K562 (cell line): ENCODE data around the gene TXNDC8. TPM values are rescaled to one million over a fixed set of nuclear protein-coding genes. Genes with fewer than 3 reads are reported as not detected.

ENCODE experiments used
- ATAC-seq: fragments of 200-7000 bp; cut with Tn5 transposase; 3 replicates; pipeline ENCODE4 v1.9.1; 2020; ENCODE audit warnings: moderate library complexity
- BruUV-seq: library from RNA; stranded (reverse); fragments of 400-500 nt; replicated peaks from 2 replicates; lab custom pipeline; 2021; lab: Mats Ljungman, UMichigan
- CTCF ChIA-PET: fragments of 300-600 bp; formaldehyde crosslinking; extraction: SDS; loops from one replicate; lab custom pipeline; 2021; ENCODE audit warnings: low intra/inter-chr PET ratio; lab: Yijun Ruan, JAX
- POLR2A ChIA-PET: fragments of 300-600, 350-650 bp; sonication (Branson Sonifier 250); formaldehyde crosslinking; extraction: SDS; loops from one replicate; lab custom pipeline; 2021; ENCODE audit warnings: antibody characterized with exemption, inconsistent platforms; lab: Yijun Ruan, JAX
- DNase-seq, 4 experiments: peaks; one replicate each; pipeline versions ENCODE4 v3.0.0 to v3.0.0-alpha.2; 2011 to 2018; ENCODE audit warnings: low spot score in 3 of 4, mixed read lengths in 3 of 4; ENCODE audit errors: extremely low read depth in 1 of 4
- FAIRE-seq: peaks from 2 replicates; lab custom pipeline; 2011; peaks lifted over from hg19 to GRCh38; lab: Jason Lieb, UNC
- H2AFZ ChIP-seq: 2 replicates; pipeline ENCODE4 v1.6.0; 2011; ENCODE audit warnings: low read depth, low read length, control low read depth, inconsistent platforms
- H3K27ac ChIP-seq: fragments of 200-600 bp; 3 replicates; pipeline ENCODE4 v1.8.0; 2011; ENCODE audit warnings: low read depth, mild to moderate bottlenecking, control low read depth, inconsistent platforms, low read length, moderate library complexity, mixed read lengths; ENCODE audit errors: extremely low read depth
- H3K27me3 ChIP-seq, 2 experiments: fragments of 300-600 bp in 1 of 2; 2 replicates in 1 of 2; 3 replicates in 1 of 2; pipeline versions ENCODE4 v1.6.0 to v1.8.0; 2011; ENCODE audit warnings: inconsistent platforms in 2 of 2, low read length in 2 of 2, mild to moderate bottlenecking in 1 of 2, mixed read lengths in 1 of 2, moderate library complexity in 1 of 2; ENCODE audit not compliant: control insufficient read depth in 2 of 2, insufficient read depth in 2 of 2
- H3K36me3 ChIP-seq: fragments of 300-600 bp; 3 replicates; pipeline ENCODE4 v1.8.0; 2011; ENCODE audit warnings: mild to moderate bottlenecking, low read length, inconsistent platforms; ENCODE audit not compliant: control insufficient read depth, insufficient read depth
- H3K4me1 ChIP-seq, 2 experiments: fragments of 200-600 bp in 1 of 2; replicated peaks in 1 of 2; 2 replicates in 1 of 2; 3 replicates in 1 of 2; pipeline versions ENCODE4 v1.5.1 to v1.8.0; 2011; ENCODE audit warnings: inconsistent platforms in 2 of 2, low read length in 2 of 2, mild to moderate bottlenecking in 1 of 2, mixed read lengths in 1 of 2, moderate library complexity in 1 of 2; ENCODE audit not compliant: control insufficient read depth in 2 of 2, insufficient read depth in 2 of 2
- H3K4me2 ChIP-seq: 2 replicates; pipeline ENCODE4 v1.6.1; 2011; ENCODE audit warnings: low read length, control low read depth, inconsistent platforms, mixed read lengths; ENCODE audit not compliant: insufficient read depth
- H3K4me3 ChIP-seq: fragments of 200-600 bp; sonication (generic), shearing (Covaris generic); 2 replicates; pipeline ENCODE4 v1.5.1; 2016; ENCODE audit warnings: control low read depth, inconsistent platforms
- H3K79me2 ChIP-seq: fragments of 200-600 bp; 3 replicates; pipeline ENCODE4 v1.8.0; 2011; ENCODE audit warnings: low read length, inconsistent platforms; ENCODE audit not compliant: control insufficient read depth, insufficient read depth
- H3K9ac ChIP-seq, 2 experiments: 2 replicates each; pipeline versions ENCODE4 v1.6.0 to v1.6.1; 2011; ENCODE audit warnings: low read depth in 2 of 2, low read length in 2 of 2, control low read depth in 1 of 2, inconsistent platforms in 1 of 2, mild to moderate bottlenecking in 1 of 2, mixed read lengths in 1 of 2; ENCODE audit not compliant: insufficient read depth in 1 of 2
- H3K9me1 ChIP-seq: one replicate; pipeline ENCODE4 v1.6.0; 2011; ENCODE audit warnings: inconsistent platforms, mild to moderate bottlenecking, low read length, moderate library complexity; ENCODE audit not compliant: control insufficient read depth, insufficient read depth
- H3K9me3 ChIP-seq: replicated peaks from 2 replicates; pipeline ENCODE4 v1.5.1; 2011; ENCODE audit warnings: low read depth, low read length, inconsistent platforms; ENCODE audit not compliant: control insufficient read depth, insufficient read depth
- H4K20me1 ChIP-seq: replicated peaks from 2 replicates; pipeline ENCODE4 v1.6.1; 2011; ENCODE audit warnings: low read length, inconsistent platforms, mixed read lengths; ENCODE audit not compliant: control insufficient read depth, insufficient read depth
- ATF1 ChIP-seq, 2 experiments: fragments of 450-650 bp in 1 of 2; IDR thresholded peaks; 2 replicates each; pipeline ENCODE4 v1.6.1; 2016; ENCODE audit warnings: missing compliant biosample characterization in 1 of 2, missing genetic modification characterization in 1 of 2
- FOXK2 ChIP-seq, 2 experiments: fragments of 450-650 bp; IDR thresholded peaks in 1 of 2; conservative IDR thresholded peaks in 1 of 2; 2 replicates each; pipeline ENCODE4 v1.6.1; 2016; ENCODE audit warnings: low read depth in 2 of 2, mild to moderate bottlenecking in 1 of 2
- GATA2 ChIP-seq: sonication (generic); formaldehyde crosslinking; IDR thresholded peaks from 2 replicates; pipeline ENCODE4 v1.4.0; 2020; ENCODE audit warnings: mild to moderate bottlenecking, missing genetic modification reagents
- HDAC3 ChIP-seq: fragments of 450-650 bp; IDR thresholded peaks from 2 replicates; pipeline ENCODE4 v1.6.1; 2018; ENCODE audit warnings: borderline replicate concordance, mild to moderate bottlenecking, moderate library complexity; ENCODE audit not compliant: partially characterized antibody
- IFI16 ChIP-seq: fragments of 250-450 bp; sonication (Bioruptor Pico); IDR thresholded peaks from 2 replicates; pipeline ENCODE4 v2.1.2; 2022; ENCODE audit warnings: mild to moderate bottlenecking, inconsistent platforms
- MYNN ChIP-seq, 2 experiments: sonication (generic); formaldehyde crosslinking in 1 of 2; IDR thresholded peaks; 2 replicates each; pipeline versions ENCODE4 v1.5.0 to v1.6.1; 2016 to 2020; ENCODE audit warnings: antibody characterized with exemption in 1 of 2, missing genetic modification reagents in 1 of 2
- RBBP5 ChIP-seq: fragments of 200-600 bp; sonication (generic); IDR thresholded peaks from 2 replicates; pipeline ENCODE4 v1.6.1; 2012; ENCODE audit warnings: borderline replicate concordance, mild to moderate bottlenecking, low read length, control low read depth, inconsistent platforms; ENCODE audit not compliant: insufficient read depth, poor library complexity, severe bottlenecking
- SAFB ChIP-seq: fragments of 200-400 bp; formaldehyde crosslinking; IDR thresholded peaks from 2 replicates; pipeline ENCODE4 v1.6.1; 2017; ENCODE audit warnings: low read depth, low read length, borderline replicate concordance
- SPI1 ChIP-seq: IDR thresholded peaks from 2 replicates; pipeline ENCODE4 v1.6.1; 2011; ENCODE audit warnings: low read depth, low read length, control low read depth, borderline replicate concordance
- ZNF140 ChIP-seq: fragments of 250-450 bp; sonication (Bioruptor Pico); IDR thresholded peaks from 2 replicates; pipeline ENCODE4 v1.8.0; 2021; ENCODE audit warnings: moderate library complexity, mild to moderate bottlenecking, inconsistent platforms
- ZNF197 ChIP-seq: fragments of 200-800 bp; sonication (Bioruptor generic); IDR thresholded peaks from 2 replicates; pipeline ENCODE4 v1.6.1; 2016; ENCODE audit warnings: low read depth, missing genetic modification characterization, missing compliant biosample characterization
- ZNF224 ChIP-seq: sonication (generic); formaldehyde crosslinking; IDR thresholded peaks from 2 replicates; pipeline ENCODE4 v1.8.0; 2022; ENCODE audit warnings: mild to moderate bottlenecking, missing genetic modification reagents
- ZNF24 ChIP-seq: fragments of 450-650 bp; IDR thresholded peaks from 2 replicates; pipeline ENCODE4 v1.6.1; 2016
- ZNF76 ChIP-seq: fragments of 250-450 bp; sonication (Bioruptor Pico); IDR thresholded peaks from 2 replicates; pipeline ENCODE4 v1.4.0; 2020; ENCODE audit warnings: mild to moderate bottlenecking, moderate library complexity, borderline replicate concordance
- ZNF785 ChIP-seq: fragments of 250-450 bp; sonication (Bioruptor Pico); IDR thresholded peaks from 2 replicates; pipeline ENCODE4 v1.4.0; 2020; ENCODE audit warnings: mild to moderate bottlenecking
- whole genome bisulfite sequencing: fragments of 100-300 bp; shearing (Covaris generic); methylation state at CpG from one replicate; pipeline ENCODE4 v1.1.6; 2016; ENCODE audit warnings: low coverage, mixed read lengths; ENCODE audit not compliant: insufficient coverage; ENCODE audit errors: missing lambda C conversion rate; 5-methylcytosine and 5-hydroxymethylcytosine counted together
- in situ Hi-C: fragments of 300-500 bp; cut with MboI; formaldehyde crosslinking; loops from 4 replicates; pipeline ENCODE4 v1.15.0; 2018; ENCODE audit warnings: inconsistent platforms, mixed read lengths
- intact Hi-C: fragments of 100-400 bp; cut with micrococcal nuclease; formaldehyde crosslinking; loops from 2 replicates; pipeline ENCODE4 v1.14.2; 2022
- polyA plus RNA-seq, 8 experiments: library from polyadenylated mRNA; depleted of rRNA in 4 of 8; stranded (reverse) in 5 of 8; unstranded in 3 of 8; fragments of >200 nt; fragmentation: Nextera tagmentation in 2 of 8; fragmentation: Illumina TruSeq in 1 of 8; extraction: Ambion mirVana in 2 of 8; extraction: Trizol in 1 of 8; gene quantifications; 2 replicates each; pipeline versions ENCODE4 v1.2.1 to v1.2.3, GENCODE V29; 2011 to 2014; ENCODE audit warnings: inconsistent platforms in 1 of 8, missing spikeins in 1 of 8
- total RNA-seq, 7 experiments: library from RNA; depleted of rRNA in 6 of 7; stranded (reverse); fragments of >200 nt in 6 of 7; fragmentation: Illumina TruSeq in 2 of 7; extraction: Trizol in 2 of 7; gene quantifications; 2 replicates each; pipeline versions ENCODE4 v1.2.1 to v1.2.3, GENCODE V29; 2011 to 2021; ENCODE audit warnings: low replicate concordance in 1 of 7
- TF ChIP-seq, protein P1 (sequence below): fragments of 250-450 bp; sonication (Bioruptor Pico); IDR thresholded peaks from 2 replicates; pipeline ENCODE4 v1.8.0; 2022; ENCODE audit warnings: inconsistent platforms
- TF ChIP-seq, protein P2 (sequence below): sonication (generic); formaldehyde crosslinking; IDR thresholded peaks from 2 replicates; pipeline ENCODE4 v1.8.1; 2023; ENCODE audit warnings: mild to moderate bottlenecking, missing genetic modification reagents

Gene TXNDC8
- total and polyA plus RNA-seq, 9 of the 15 experiments (the other 6 are each of a cell fraction or from before 2014, with no cell fraction given): not detected

DNA sequence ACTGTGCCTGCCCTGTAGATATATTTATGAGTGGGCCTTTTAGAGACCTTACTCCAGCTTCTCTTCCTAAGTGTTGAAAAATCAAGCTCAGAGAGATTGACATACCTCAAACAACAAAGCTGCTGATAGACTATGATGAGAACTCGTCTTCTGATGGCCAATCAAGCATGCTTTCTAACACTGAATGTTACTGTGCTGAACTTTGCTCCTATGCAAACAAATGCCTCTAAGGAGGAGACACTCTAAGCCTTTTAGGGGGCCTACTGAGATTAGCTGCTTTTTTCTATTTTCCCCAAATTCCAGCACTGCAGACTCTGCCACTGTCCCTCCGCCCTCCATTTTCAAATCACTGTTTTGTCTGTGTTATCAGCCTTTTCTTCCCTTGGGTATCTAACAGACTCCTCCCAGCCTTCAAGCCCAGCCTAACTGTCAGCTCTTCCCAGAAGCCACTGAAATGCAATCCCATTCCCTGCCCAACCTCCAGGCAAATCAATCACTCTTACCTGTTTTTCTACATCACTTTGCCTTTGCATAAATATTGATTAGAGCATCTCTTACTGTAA lies 39.5 kb downstream of the TXNDC8 start:
- H3K79me2 ChIP-seq: no peaks in the 10 kb centered on the region
- no peak overlapping the region for H3K27ac ChIP-seq
- H3K4me2 ChIP-seq: no peak overlapping the region
- WGBS: 3% methylated on average over 2 of the region's 2 CpGs
- ATAC-seq (no peak), FAIRE-seq (no peak), DNase-seq (no peak)
- TF ChIP-seq SAFB (no peak), ZNF785 (CRISPR knock-in tag) (no peak), HDAC3 (no peak), ZNF197 (CRISPR knock-in tag) (no peak), ZNF24 (no peak), RBBP5 (no peak), SPI1 (no peak), ZNF76 (CRISPR knock-in tag) (no peak), ATF1 (CRISPR knock-in tag; IDR thresholded peaks at IDR 0.05) (no peak), ATF1 (tag; IDR thresholded peaks at IDR 0.05) (no peak), FOXK2 (conservative IDR thresholded peaks at IDR 0.05 in 1 of 2, IDR thresholded peaks at IDR 0.05 in 1 of 2; ENCODE audit: low read depth in 2 of 2) (no peak), IFI16 (CRISPR knock-in tag) (no peak), MYNN (IDR thresholded peaks at IDR 0.05) (no peak), MYNN (CRISPR knock-in tag; IDR thresholded peaks at IDR 0.05) (no peak), ZNF140 (CRISPR knock-in tag) (no peak), GATA2 (CRISPR knock-in tag) (no peak), ZNF224 (CRISPR knock-in tag) (no peak)
- TF ChIP-seq, protein P1, sequence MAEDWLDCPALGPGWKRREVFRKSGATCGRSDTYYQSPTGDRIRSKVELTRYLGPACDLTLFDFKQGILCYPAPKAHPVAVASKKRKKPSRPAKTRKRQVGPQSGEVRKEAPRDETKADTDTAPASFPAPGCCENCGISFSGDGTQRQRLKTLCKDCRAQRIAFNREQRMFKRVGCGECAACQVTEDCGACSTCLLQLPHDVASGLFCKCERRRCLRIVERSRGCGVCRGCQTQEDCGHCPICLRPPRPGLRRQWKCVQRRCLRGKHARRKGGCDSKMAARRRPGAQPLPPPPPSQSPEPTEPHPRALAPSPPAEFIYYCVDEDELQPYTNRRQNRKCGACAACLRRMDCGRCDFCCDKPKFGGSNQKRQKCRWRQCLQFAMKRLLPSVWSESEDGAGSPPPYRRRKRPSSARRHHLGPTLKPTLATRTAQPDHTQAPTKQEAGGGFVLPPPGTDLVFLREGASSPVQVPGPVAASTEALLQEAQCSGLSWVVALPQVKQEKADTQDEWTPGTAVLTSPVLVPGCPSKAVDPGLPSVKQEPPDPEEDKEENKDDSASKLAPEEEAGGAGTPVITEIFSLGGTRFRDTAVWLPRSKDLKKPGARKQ: no peak
- TF ChIP-seq, protein P2, sequence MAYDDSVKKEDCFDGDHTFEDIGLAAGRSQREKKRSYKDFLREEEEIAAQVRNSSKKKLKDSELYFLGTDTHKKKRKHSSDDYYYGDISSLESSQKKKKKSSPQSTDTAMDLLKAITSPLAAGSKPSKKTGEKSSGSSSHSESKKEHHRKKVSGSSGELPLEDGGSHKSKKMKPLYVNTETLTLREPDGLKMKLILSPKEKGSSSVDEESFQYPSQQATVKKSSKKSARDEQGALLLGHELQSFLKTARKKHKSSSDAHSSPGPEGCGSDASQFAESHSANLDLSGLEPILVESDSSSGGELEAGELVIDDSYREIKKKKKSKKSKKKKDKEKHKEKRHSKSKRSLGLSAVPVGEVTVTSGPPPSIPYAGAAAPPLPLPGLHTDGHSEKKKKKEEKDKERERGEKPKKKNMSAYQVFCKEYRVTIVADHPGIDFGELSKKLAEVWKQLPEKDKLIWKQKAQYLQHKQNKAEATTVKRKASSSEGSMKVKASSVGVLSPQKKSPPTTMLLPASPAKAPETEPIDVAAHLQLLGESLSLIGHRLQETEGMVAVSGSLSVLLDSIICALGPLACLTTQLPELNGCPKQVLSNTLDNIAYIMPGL (CRISPR knock-in tag): no peak
- no peak overlapping the region for H2AFZ ChIP-seq
- intact Hi-C loops: no loop called here
- no peaks in the 10 kb centered on the region for H3K9me3 ChIP-seq
- no peak overlapping the region for H3K9ac ChIP-seq
- POLR2A ChIA-PET: no interaction called here
- no peaks in the 10 kb centered on the region for H3K36me3 ChIP-seq
- peaks cover 5 to 24% of the 10 kb centered on the region in 2 experiments; a peak in 3 of 5 replicates for H3K27me3 ChIP-seq
- no peak overlapping the region for H3K4me3 ChIP-seq
- no peaks in the 10 kb centered on the region for H4K20me1 ChIP-seq
- in situ Hi-C loops: no loop called here
- BruUV-seq: no TSS peak
- H3K9me1 ChIP-seq: no peaks in the 10 kb centered on the region
- CTCF ChIA-PET: no interaction called here
- H3K4me1 ChIP-seq: no peaks in the 10 kb centered on the region; a peak in 1 of 5 replicates
